Fibroblast of lung (primary cell): ENCODE data around the gene MLXIPL. TPM values are rescaled to one million over a fixed set of nuclear protein-coding genes. Genes with fewer than 3 reads are reported as not detected.

ENCODE experiments used
- DNase-seq, 2 donors: peaks; one replicate each; pipeline versions ENCODE4 v3.0.0 to v3.0.0-alpha.2; 2010; ENCODE audit warnings: low read depth in 2 of 2
- H2AFZ ChIP-seq: 2 replicates; pipeline ENCODE4 v1.5.1; 2012; ENCODE audit warnings: low read length, control low read depth, inconsistent platforms
- H3K27ac ChIP-seq: 2 replicates; pipeline ENCODE4 v1.5.1; 2011; ENCODE audit warnings: low read length, control low read depth; ENCODE audit not compliant: insufficient read depth
- H3K27me3 ChIP-seq: 2 replicates; pipeline ENCODE4 v1.5.1; 2011; ENCODE audit warnings: mild to moderate bottlenecking, low read length; ENCODE audit not compliant: control insufficient read depth, insufficient read depth
- H3K36me3 ChIP-seq: 2 replicates; pipeline ENCODE4 v1.5.1; 2011; ENCODE audit warnings: low read length; ENCODE audit not compliant: control insufficient read depth, insufficient read depth
- H3K4me1 ChIP-seq: 2 replicates; pipeline ENCODE4 v1.5.1; 2011; ENCODE audit warnings: low read length; ENCODE audit not compliant: control insufficient read depth, insufficient read depth; ENCODE audit errors: extremely low read depth
- H3K4me2 ChIP-seq: 2 replicates; pipeline ENCODE4 v1.5.1; 2011; ENCODE audit warnings: low read length, control low read depth; ENCODE audit not compliant: insufficient read depth; ENCODE audit errors: extremely low read depth
- H3K4me3 ChIP-seq, 4 experiments: fragments of 200-600 bp in 1 of 4; sonication (generic) in 1 of 4; replicated peaks in 1 of 4; 2 replicates each; pipeline ENCODE4 v1.5.1; 2011 to 2016; ENCODE audit warnings: low read length in 4 of 4, low read depth in 3 of 4, mild to moderate bottlenecking in 3 of 4, control low read depth in 2 of 4, inconsistent platforms in 1 of 4, mixed read lengths in 1 of 4; ENCODE audit not compliant: insufficient read depth in 1 of 4; ENCODE audit errors: control extremely low read depth in 1 of 4
- H3K79me2 ChIP-seq: 2 replicates; pipeline ENCODE4 v1.5.1; 2012; ENCODE audit warnings: mild to moderate bottlenecking, low read length, inconsistent platforms; ENCODE audit not compliant: control insufficient read depth, insufficient read depth
- H3K9ac ChIP-seq: 2 replicates; pipeline ENCODE4 v1.5.1; 2011; ENCODE audit warnings: mild to moderate bottlenecking, low read length, control low read depth; ENCODE audit not compliant: insufficient read depth
- H3K9me3 ChIP-seq: 2 replicates; pipeline ENCODE4 v1.5.1; 2012; ENCODE audit warnings: low read depth, low read length; ENCODE audit not compliant: control insufficient read depth, insufficient read depth
- H4K20me1 ChIP-seq: 2 replicates; pipeline ENCODE4 v1.5.1; 2011; ENCODE audit warnings: low read length; ENCODE audit not compliant: control insufficient read depth, insufficient read depth; ENCODE audit errors: extremely low read depth
- EZH2 ChIP-seq: IDR thresholded peaks from 2 replicates; pipeline ENCODE4 v1.5.1; 2012; ENCODE audit warnings: low read length, control low read depth, mild to moderate bottlenecking; ENCODE audit errors: missing control alignments
- polyA plus RNA-seq, 2 donors: library from polyadenylated mRNA; depleted of rRNA in 1 of 2; stranded (reverse) in 1 of 2; unstranded in 1 of 2; fragments of >200 nt; gene quantifications; 2 replicates each; pipeline ENCODE4 v1.2.1, GENCODE V29; 2011 to 2012; ENCODE audit warnings: missing spikeins in 1 of 2
- total RNA-seq: library from RNA; depleted of rRNA; stranded (reverse); fragments of >200 nt; gene quantifications from 2 replicates; pipeline ENCODE4 v1.2.1, GENCODE V29; 2014
- TF ChIP-seq, protein P1 (sequence below), 2 donors: IDR thresholded peaks in 1 of 2; conservative IDR thresholded peaks in 1 of 2; 1 replicate in 1 of 2; 2 replicates in 1 of 2; pipeline ENCODE4 v1.5.1; 2011 to 2012; ENCODE audit warnings: low read length in 2 of 2, control low read depth in 1 of 2, inconsistent platforms in 1 of 2, low read depth in 1 of 2, mild to moderate bottlenecking in 1 of 2

Gene MLXIPL
- total and polyA plus RNA-seq, 2 donors (not counting 1 experiment from before 2014, with no cell fraction given) = not detected

DNA sequence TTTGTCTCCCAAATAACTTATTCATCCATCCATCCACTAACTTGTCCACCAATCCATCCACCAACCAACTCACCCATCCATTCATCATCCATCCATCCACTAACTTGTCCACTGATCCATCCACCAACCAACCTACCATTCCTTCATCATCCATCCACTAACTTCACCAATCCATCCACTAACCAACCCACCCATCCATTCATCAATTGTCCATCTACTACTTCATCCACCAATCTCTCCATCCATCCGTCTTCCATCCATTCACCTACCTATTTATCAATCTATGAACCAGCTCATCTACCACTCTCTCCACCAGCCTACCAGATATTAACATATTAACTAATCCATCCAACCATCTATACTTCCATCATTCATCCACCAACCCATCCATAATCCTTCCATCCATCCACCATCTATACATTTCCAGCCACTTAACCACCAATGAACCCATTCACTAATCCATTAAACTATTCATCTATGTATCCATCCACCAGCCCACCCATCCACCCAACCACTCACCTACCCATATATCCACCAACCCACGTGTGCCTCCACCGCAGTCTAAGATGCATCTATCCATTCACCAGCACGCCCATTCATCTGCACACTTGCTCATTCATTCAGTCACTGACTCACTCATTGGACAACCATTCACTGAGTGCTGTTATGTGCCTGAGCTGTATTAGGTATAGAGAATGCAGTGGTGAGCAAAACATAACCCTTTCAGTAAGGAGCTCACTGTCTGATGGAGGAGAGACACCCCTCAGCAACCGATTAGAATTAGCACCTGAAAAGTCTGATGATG, 26.1 kb downstream of the MLXIPL start:
- Histone ChIP-seq H3K36me3 (no peaks in the 10 kb centered on the region), H3K4me3 (no peak overlapping the region), H3K4me2 (no peak overlapping the region), H3K27ac (no peak overlapping the region), H3K9ac (no peak overlapping the region), H3K9me3 (no peaks in the 10 kb centered on the region), H3K4me1 (no peaks in the 10 kb centered on the region), H2AFZ (no peak overlapping the region), H4K20me1 (no peaks in the 10 kb centered on the region), H3K79me2 (no peaks in the 10 kb centered on the region), H3K27me3 (no peaks in the 10 kb centered on the region)
- TF ChIP-seq EZH2 = peak; percentile 19
- TF ChIP-seq, protein P1, sequence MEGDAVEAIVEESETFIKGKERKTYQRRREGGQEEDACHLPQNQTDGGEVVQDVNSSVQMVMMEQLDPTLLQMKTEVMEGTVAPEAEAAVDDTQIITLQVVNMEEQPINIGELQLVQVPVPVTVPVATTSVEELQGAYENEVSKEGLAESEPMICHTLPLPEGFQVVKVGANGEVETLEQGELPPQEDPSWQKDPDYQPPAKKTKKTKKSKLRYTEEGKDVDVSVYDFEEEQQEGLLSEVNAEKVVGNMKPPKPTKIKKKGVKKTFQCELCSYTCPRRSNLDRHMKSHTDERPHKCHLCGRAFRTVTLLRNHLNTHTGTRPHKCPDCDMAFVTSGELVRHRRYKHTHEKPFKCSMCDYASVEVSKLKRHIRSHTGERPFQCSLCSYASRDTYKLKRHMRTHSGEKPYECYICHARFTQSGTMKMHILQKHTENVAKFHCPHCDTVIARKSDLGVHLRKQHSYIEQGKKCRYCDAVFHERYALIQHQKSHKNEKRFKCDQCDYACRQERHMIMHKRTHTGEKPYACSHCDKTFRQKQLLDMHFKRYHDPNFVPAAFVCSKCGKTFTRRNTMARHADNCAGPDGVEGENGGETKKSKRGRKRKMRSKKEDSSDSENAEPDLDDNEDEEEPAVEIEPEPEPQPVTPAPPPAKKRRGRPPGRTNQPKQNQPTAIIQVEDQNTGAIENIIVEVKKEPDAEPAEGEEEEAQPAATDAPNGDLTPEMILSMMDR (conservative IDR thresholded peaks at IDR 0.05 in 1 of 2, IDR thresholded peaks at IDR 0.05 in 1 of 2; ENCODE audit: low read depth in 1 of 2, low read length in 2 of 2) = no peak
- DNase-seq = no peak

GRCh38 chr7:73596191-73597065, 27.9 kb downstream of the MLXIPL start:
- Histone ChIP-seq H3K27ac (no peak overlapping the region), H4K20me1 (no peaks in the 10 kb centered on the region)
- no peak for DNase-seq

More at GRCh38 chr7:73596191-73597065, 27.9 kb downstream of the MLXIPL start:
- no peak overlapping the region for H3K9ac ChIP-seq
- H3K79me2 ChIP-seq = no peaks in the 10 kb centered on the region
- TF ChIP-seq, protein P1 (conservative IDR thresholded peaks at IDR 0.05 in 1 of 2, IDR thresholded peaks at IDR 0.05 in 1 of 2; ENCODE audit: low read depth in 1 of 2, low read length in 2 of 2) = no peak
- no peak for TF ChIP-seq EZH2
- H3K4me3 ChIP-seq = no peak overlapping the region
- H3K9me3 ChIP-seq = no peaks in the 10 kb centered on the region
- no peaks in the 10 kb centered on the region for H3K27me3 ChIP-seq
- H3K36me3 ChIP-seq = no peaks in the 10 kb centered on the region
- H2AFZ ChIP-seq = no peak overlapping the region
- H3K4me1 ChIP-seq = no peaks in the 10 kb centered on the region
- no peak overlapping the region for H3K4me2 ChIP-seq
